HG03558 (cell line): ENCODE data around the gene M1AP.

Experiments used
- ATAC-seq: cut with Tn5 transposase; IDR thresholded peaks from one replicate; pipeline ENCODE4 v1.9.1; 2021; ENCODE audit warnings: moderate number of reproducible peaks; ENCODE audit not compliant: unreplicated experiment; ENCODE audit errors: extremely low read depth

M1AP gene

GRCh38 chr2:74599676-74600075 lies 48.5 kb downstream of the M1AP start:
- ATAC-seq = no peak

DNA sequence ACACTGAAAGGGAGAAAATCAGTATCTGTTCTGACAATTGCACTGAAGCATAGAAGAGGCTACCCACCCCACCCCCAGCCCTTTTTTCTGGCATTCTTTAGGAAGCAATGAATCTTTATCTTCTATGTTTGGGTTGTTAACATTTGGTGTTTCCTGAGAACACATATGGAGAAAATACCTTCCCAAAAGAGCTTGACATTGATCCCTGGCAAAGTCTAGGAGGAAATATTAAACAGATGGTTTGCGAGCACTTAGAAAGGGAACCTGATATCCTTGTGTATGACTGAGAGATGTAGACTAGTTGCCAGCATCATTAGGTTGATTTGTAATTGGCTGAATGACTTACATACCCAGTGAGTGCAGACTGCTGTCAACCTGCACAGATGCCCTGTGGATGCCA lies 50.7 kb downstream of the M1AP start:
- ATAC-seq = no peak

- no peak for ATAC-seq
These were observed 51.5 kb downstream of the M1AP start for GRCh38 chr2:74596584-74596983.

- no peak for ATAC-seq
These were observed 54.0 kb downstream of the M1AP start for GRCh38 chr2:74593826-74594772.

GRCh38 chr2:74588664-74589063 lies 59.5 kb downstream of the M1AP start:
- no peak for ATAC-seq

GRCh38 chr2:74587664-74588277 lies 60.4 kb downstream of the M1AP start:
- ATAC-seq = no peak

GRCh38 chr2:74585406-74586185 lies 62.5 kb downstream of the M1AP start:
- no peak for ATAC-seq

- no peak for ATAC-seq
These were observed 64.0 kb downstream of the M1AP start for GRCh38 chr2:74584088-74584645.

GRCh38 chr2:74583504-74583903 lies 64.6 kb downstream of the M1AP start:
- no peak for ATAC-seq

DNA sequence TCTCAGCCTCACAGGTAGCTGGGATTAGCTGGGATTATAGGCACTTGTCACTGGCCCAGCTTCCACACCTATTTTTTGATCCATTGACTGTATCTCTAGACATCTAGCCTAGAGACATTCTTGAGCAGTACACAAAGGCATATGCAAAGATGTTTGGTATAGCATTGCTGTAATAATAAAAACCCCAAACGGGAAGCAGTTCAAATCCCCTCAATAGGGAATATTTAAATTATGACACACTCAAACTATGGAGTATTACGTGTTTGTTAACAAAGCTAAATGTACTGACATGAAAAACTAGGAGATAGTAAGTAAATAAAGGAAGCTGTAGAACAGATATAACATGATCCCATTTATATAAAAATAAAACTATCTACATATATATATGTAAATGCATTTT lies 65.9 kb downstream of the M1AP start:
- no peak for ATAC-seq

DNA sequence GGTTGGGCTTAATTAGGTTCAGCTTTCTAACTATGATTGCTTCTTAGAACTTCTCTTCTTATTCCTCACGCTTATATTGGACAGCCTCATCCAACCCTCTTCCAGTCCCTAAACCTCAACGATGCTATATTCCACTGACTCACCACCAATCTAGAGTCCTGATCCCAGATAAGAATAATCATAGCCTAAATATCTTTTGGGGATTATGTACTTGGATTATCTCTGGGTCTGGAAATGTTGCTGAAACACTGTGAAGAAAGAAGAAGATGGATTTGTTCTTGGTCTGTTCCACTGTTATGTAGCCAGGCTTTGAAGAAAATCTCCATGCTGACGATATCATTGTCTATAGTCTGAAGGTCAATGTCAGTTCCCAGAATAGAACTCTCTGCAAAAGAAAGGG lies 66.7 kb downstream of the M1AP start:
- no peak for ATAC-seq

GRCh38 chr2:74578408-74578807 lies 69.7 kb downstream of the M1AP start:
- ATAC-seq = no peak

DNA sequence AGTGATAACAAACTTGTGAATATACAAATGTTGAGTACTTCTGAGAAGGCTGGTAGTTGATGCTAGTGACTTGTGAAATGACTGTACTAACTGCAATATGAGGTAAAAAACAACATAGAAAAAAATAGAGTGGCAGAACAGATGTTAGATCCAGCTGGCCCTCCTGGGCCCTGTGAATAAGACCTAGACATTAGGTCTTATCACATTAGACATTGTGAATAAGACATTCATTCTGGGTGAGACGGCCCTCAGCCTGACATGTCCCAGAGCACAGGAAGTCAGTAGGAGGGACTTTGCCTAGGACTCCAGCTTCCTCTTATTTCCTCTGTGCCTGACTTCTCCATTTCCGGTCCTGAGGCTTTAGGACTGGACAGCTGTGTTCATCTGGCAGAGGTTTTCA lies 70.7 kb downstream of the M1AP start:
- ATAC-seq = no peak

- ATAC-seq = no peak
These were observed 71.3 kb downstream of the M1AP start for GRCh38 chr2:74576863-74577229.

- ATAC-seq = no peak
These were observed 71.8 kb downstream of the M1AP start for GRCh38 chr2:74576211-74576862.

DNA sequence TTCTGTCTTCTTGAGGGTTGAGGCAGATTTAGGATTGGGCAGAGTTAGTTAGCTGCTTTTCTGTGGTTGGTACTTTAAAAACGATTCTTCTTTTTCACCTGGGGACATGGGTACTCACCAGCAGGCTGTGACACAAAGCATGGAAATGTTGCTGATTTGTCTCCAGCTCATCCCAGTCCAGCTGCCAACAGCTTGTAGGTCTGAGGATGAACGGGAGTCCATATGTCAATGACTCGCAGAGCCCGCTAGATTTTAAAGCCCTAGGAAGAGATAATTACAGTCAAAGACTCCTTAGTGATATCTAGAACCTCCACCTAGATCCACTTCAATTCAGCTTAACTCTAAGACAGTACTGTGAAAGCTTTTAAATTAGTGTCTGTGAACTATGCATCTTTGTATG lies 72.8 kb downstream of the M1AP start:
- no peak for ATAC-seq

GRCh38 chr2:74573747-74574562 lies 74.2 kb downstream of the M1AP start:
- no peak for ATAC-seq

DNA sequence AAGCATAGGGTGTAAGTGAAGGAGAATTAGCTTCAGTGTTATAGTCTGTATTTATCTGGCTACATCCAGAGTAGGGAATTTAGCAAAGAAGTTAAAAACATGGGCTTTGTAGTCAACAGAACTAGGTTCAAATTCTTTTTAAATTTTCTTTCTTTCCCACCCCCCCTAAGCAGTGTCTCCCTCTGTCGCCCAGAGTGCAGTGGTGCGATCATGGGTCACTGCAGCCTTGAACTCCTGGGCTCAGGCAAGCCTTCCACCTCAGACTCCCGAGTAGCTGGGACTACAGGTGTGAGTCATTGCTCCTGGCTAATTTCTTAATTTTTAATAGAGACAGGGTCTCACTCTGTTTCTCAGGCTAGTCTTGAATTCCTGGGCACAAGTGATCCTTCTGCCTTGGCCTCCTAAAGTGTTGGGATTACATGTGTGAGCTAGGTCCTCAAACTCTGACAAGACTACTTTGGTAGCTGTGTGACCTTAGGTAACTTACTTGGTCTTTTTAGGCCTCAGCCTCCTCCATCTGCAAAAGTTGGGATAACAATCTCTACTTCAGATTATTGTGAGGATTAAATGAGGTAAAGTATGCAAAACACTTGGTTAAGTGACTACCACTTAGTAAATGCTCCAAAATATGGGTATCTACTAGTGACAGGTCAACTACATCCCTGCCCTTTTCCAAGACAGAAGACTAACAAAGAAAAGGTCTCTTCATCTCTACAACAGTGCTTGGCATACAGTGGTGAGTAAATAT lies 75.8 kb downstream of the M1AP start:
- ATAC-seq = no peak

GRCh38 chr2:74571058-74571457 lies 77.1 kb downstream of the M1AP start:
- ATAC-seq = peak; percentile 71
